Neural progenitor cell (in vitro differentiated cells): ENCODE measurements around the gene ARL4C.

ENCODE experiments used
- EZH2 ChIP-seq: fragments of 200-600 bp; sonication (generic); IDR thresholded peaks from 2 replicates; pipeline ENCODE4 v1.6.1; 2017; ENCODE audit warnings: antibody characterized with exemption, mild to moderate bottlenecking, moderate library complexity
- EZH2phosphoT487 ChIP-seq: fragments of 200-600 bp; sonication (generic); IDR thresholded peaks from 2 replicates; pipeline ENCODE4 v1.6.1; 2017; ENCODE audit warnings: antibody characterized with exemption
- TF ChIP-seq, protein P1 (sequence below): fragments of 200-600 bp; sonication (generic); IDR thresholded peaks from 2 replicates; pipeline ENCODE4 v1.5.1; 2017; ENCODE audit warnings: antibody characterized with exemption, mild to moderate bottlenecking

DNA sequence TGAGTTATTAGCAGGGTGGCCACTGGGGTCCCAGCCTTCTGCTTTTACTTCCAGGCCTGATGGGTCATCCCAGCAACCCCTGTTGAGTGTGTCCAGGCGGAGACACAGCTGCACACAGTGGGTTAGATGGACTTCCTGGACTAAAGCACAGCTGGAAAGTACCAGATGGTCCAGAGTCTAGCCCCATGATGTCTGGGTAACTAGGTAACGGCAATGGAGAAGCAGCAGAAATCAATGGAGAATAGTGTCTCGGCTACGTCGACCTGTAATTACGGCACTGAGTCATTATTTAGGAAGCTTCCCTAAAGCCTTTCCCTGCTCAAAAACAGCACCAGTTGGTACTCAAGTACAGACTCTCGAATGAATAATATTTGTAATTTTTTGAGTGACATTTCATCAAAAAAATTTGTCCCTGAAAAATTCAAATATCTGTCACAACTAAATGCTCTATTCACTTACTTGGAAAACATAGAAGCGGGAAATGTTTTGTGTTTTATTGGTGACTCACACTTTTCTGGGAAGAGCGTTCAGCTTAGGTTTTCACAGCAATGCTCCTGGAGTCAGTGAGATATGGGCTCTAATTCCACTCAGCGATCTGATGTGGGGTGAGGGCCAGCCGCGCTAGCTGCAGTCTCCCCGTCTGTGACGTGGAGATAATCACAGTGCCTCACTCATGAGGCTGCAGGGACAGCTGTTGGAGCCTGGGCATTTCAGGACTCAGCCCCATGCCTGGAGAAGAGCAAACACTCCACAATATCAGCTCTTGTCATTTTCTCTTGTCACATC, 16.2 kb upstream of the ARL4C start:
- TF ChIP-seq, protein P1, sequence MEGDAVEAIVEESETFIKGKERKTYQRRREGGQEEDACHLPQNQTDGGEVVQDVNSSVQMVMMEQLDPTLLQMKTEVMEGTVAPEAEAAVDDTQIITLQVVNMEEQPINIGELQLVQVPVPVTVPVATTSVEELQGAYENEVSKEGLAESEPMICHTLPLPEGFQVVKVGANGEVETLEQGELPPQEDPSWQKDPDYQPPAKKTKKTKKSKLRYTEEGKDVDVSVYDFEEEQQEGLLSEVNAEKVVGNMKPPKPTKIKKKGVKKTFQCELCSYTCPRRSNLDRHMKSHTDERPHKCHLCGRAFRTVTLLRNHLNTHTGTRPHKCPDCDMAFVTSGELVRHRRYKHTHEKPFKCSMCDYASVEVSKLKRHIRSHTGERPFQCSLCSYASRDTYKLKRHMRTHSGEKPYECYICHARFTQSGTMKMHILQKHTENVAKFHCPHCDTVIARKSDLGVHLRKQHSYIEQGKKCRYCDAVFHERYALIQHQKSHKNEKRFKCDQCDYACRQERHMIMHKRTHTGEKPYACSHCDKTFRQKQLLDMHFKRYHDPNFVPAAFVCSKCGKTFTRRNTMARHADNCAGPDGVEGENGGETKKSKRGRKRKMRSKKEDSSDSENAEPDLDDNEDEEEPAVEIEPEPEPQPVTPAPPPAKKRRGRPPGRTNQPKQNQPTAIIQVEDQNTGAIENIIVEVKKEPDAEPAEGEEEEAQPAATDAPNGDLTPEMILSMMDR: no peak
- no peak for TF ChIP-seq EZH2phosphoT487
- no peak for TF ChIP-seq EZH2
